ENCODE results near the gene SLC24A4.
"Not testable (repeated sequence)": the region's sequence is repeated elsewhere in the genome, so short reads cannot be mapped to it uniquely, and the experiment has no call there.

SLC24A4 gene

GRCh38 chr14:92527721-92528120, 204.8 kb downstream of the SLC24A4 start:
- no peak for DNase-seq

GRCh38 chr14:92528486-92529100, 205.6 kb downstream of the SLC24A4 start:
- no peak for DNase-seq

GRCh38 chr14:92529903-92530302, 206.9 kb downstream of the SLC24A4 start:
- no peak for DNase-seq

GRCh38 chr14:92531106-92531873, 208.3 kb downstream of the SLC24A4 start:
- no peak for DNase-seq

- no peak for DNase-seq
Measured at GRCh38 chr14:92532490-92533163, 209.7 kb downstream of the SLC24A4 start.

GRCh38 chr14:92534932-92535643, 212.1 kb downstream of the SLC24A4 start:
- DNase-seq, result no peak

- not testable (repeated sequence) for DNase-seq
Measured at GRCh38 chr14:92536231-92536630, 213.3 kb downstream of the SLC24A4 start.

- DNase-seq, result no peak
Measured at GRCh38 chr14:92538412-92538985, 215.5 kb downstream of the SLC24A4 start.

- DNase-seq, result no peak
Measured at GRCh38 chr14:92539419-92539818, 216.5 kb downstream of the SLC24A4 start.

- no peak for DNase-seq
Measured at GRCh38 chr14:92539875-92540274, 216.9 kb downstream of the SLC24A4 start.

- DNase-seq, result peak; percentile 85 to 89
Measured at GRCh38 chr14:92540472-92541048, 217.6 kb downstream of the SLC24A4 start.

- DNase-seq, result no peak
Measured at GRCh38 chr14:92542766-92543554, 220.0 kb downstream of the SLC24A4 start.

GRCh38 chr14:92544051-92544720, 221.2 kb downstream of the SLC24A4 start:
- DNase-seq, result no peak

GRCh38 chr14:92546347-92547053, 223.5 kb downstream of the SLC24A4 start:
- peak in 1 of 2 experiments; percentile 47 for DNase-seq

GRCh38 chr14:92549105-92549858, 226.3 kb downstream of the SLC24A4 start:
- no peak for DNase-seq

- DNase-seq, result no peak
Measured at GRCh38 chr14:92549859-92550230, 226.9 kb downstream of the SLC24A4 start.

Data from SW 1271 (cell line).